Jurkat, Clone E6-1 (cell line): ENCODE results near the gene TRIM9.

ENCODE experiments used
- DNase-seq: peaks from one replicate; pipeline ENCODE4 v3.0.0-alpha.2; 2011; ENCODE audit warnings: low read depth, low spot score
- H3K4me3 ChIP-seq: 2 replicates; pipeline ENCODE4 v1.5.1; 2011; ENCODE audit warnings: mild to moderate bottlenecking, low read length, control low read depth, moderate library complexity

TRIM9 gene

DNA sequence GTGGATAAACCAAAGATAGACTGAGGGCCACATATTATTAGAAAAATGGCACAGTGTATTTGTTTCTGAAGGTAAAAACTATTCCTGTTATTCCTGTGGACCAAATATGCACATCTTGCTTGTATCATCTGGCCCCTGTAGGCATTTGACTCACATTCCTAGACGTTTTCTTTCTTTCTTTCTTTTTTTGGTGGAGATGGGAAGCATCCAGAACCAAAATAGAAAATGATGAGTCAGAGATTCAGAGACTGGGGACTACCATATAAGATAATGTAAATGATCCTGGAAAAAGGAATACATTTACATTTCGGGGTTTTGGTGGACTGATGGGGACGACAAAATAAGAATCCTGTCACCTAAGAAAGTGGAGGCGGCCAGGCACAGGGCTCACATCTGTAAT is 24.2 kb downstream of the TRIM9 start:
- H3K4me3 ChIP-seq: no peak overlapping the region
- DNase-seq: no peak

DNA sequence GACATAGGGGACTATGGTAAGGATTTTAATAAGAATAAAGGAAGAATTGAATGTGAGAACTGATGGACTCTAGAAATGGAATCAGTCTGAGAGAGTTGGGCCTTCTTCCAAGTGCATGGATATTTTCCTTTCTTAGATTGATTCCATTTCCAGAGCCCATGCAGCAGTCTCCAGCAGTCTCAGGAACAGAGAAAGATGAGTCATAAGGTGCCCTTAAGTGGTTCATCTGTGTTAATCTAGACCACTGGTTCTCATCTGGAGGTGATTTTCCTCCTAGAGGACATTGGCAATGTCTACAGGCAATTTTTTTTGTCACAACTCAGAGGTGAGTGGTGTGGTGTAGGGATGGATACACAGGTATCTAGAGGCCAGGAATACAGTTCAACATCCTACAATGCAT is 25.9 kb downstream of the TRIM9 start:
- H3K4me3 ChIP-seq: no peak overlapping the region
- no peak for DNase-seq

DNA sequence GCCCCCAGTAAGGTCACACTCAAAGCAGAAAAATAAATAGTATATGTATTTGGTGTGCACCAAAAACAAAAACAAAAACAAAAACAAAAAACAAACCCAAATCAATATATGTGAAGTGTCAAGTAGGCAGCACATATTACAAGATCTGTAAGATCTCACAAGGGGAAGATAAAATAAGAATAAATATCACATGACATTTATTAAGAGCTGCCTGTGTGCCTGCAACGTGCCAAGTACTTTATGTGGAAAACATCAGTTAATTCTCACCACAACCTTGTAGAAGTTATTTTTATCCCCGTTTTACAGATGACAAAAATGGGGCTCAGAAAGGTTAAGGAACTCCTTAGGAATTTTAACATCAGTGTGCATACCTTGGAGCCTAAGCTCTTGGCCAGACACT is 26.6 kb downstream of the TRIM9 start:
- H3K4me3 ChIP-seq: no peak overlapping the region
- no peak for DNase-seq

DNA sequence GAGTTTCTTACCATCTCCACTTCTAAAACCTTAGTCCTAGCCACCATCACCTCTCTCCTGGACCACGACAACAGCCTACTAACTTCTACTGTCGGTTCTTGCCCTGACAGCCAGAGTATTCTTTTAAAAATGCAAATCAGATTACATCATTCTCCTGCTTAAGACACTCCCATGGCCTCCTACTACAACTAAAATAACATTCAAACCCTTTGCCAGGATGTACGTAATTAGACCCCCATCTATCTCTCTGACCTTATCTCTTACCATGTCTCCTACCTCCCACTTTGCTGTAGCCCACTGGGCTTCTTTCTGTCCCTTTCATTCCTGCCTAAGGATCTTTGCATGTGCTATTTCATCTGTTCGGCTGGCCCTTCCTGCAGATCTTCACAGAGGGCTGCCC is 27.6 kb downstream of the TRIM9 start:
- H3K4me3 ChIP-seq: no peak overlapping the region
- no peak for DNase-seq

DNA sequence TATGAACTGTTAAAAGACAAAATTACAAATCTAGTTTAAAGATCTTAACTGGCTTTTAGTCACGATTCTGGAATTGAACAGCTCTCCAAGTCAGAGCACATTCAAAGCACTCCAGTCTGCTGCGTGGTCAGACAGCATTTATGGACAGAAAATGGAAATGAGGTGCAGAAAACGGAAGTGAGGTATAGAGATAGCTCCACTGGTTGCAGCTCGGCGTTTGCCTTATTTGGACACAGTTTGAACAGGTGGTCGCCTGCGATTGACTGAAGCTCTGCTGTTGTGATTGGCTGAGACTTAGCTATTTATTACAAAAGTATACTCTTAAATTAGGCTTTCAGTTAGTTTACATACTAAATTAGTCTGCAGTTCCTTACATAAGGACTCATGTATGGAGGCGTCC is 28.3 kb downstream of the TRIM9 start:
- no peak for DNase-seq
- H3K4me3 ChIP-seq: no peak overlapping the region

DNA sequence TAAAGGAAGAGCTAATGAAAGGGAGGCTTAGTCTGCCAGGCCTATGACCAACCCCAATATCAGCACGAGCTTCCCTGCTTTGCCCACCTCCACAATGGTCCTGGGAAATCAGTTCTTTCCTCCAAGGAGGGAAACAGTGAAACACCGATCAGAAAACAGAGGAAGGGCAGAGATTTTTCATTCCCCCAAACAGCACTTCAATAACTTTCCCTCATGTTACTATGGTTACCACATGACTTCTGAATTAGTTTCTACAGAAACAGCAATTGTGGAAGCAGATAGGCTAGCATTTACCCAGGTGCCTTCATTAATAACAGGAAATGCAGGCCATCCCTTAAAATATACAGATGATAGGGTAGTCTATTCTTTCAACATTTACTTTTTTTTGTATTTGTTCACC is 35.9 kb downstream of the TRIM9 start:
- DNase-seq: no peak
- H3K4me3 ChIP-seq: no peak overlapping the region

DNA sequence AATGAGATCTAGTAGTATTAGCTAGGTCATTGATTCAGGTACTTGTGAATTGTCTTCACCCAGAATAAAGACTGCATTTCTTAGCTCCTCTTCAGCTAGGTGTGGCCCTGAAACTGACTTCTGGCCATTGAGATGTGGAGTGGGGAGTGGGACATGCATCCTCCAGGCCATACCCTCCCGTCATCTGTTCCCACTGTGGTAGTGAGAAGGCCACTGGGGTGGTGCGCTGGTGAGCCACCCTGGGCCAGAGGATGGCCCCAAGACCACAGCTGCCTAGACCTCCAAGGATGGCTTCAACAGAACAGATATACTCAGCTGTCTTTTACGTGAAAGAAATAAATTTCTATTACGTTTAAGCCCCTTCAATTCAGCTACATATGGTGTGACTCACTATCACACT is 36.5 kb downstream of the TRIM9 start:
- no peak overlapping the region for H3K4me3 ChIP-seq
- no peak for DNase-seq

DNA sequence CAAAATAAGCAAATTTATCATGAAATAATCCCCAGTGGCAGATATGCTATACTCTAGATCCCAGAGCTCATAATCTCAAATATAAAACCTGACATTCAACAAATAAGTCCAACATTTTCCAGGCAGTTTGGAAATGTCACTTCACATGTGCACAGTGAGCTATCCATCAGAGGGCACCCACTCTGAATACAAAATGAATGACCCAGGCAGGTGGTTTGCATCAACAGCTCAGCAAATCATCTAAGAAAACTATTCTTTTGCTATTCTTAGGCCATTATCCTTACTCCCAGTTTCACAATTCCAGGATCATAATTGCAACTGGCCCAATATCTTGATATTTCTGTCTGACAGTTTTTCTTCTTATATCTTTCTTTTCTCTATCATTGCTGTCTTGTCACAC is 38.5 kb downstream of the TRIM9 start:
- DNase-seq: no peak
- H3K4me3 ChIP-seq: no peak overlapping the region

DNA sequence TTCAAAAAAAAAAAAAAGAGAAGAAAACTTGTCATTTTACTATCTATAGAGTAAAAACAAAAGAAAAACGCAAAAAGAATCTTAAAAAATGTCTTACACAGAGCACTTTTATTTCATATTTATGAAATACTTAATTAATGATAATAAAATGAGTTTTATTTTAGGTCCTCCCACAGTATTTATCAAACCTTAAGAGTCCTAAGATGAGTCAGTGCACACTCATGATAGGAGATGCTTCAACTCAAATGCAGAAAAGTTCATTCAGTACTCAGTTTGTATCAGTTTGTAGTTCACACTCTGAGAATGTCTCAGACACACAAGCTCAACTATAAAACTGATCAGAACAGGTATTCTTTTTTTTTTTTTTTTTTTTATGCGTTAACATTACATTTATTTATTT is 41.7 kb downstream of the TRIM9 start:
- DNase-seq: no peak
- H3K4me3 ChIP-seq: no peak overlapping the region

DNA sequence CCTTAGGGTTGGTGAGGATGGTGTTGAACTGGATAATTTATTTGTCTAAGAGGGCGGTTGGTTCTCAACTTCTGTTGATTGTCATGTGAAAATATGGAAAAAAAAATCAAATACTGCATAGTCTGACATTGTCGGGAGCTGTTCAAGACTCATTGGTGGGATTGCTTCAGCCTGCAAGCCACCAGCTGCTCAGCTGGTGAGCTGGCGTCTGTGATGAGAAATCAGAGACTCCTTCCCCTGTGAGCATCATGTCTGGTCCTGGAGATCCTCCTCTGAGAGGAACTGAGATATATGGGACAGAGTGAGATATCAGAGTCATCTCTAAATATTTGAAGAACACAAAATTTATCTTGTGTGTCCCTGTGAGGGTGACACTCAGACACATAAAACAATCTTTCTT is 49.9 kb downstream of the TRIM9 start:
- H3K4me3 ChIP-seq: no peak overlapping the region
- DNase-seq: no peak

DNA sequence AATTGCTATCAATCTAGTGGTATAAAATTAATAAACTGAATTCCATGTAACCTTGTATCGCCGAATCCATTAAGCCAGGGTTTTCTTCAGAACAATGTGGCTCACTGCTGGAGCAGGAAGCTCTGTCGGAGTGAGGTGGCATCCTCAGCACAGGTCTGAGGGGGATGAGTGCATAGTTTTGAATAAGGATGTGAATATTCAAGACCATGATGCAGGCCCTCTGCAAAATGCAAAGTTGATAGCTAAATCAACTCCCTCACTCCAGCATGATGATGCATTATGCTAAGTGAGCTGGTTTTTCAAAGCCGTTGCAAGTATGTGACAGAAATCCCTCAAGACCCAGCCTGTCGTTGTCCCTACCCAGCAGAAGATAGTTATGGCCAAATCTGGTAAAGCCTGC is 53.0 kb downstream of the TRIM9 start:
- no peak for DNase-seq

DNA sequence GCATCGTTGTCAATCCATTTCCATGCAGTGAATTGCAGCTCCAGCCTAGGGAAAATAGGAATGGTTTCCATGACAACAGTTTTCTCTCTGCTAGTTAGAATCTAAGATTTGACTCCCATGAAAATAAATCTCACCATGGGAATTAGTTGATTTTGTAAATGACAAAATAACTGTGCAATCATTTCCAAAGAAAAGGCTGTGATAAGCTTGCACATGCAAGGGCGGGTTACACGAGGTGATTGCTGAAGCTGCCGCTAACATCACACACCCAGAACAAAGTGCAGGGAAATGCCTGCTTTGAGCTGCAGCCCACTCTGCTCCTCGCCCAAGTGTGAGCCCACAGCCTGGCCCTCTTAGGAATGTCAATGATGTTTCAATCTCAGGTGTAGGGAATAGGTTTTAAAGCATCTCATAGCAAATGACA is 53.8 kb downstream of the TRIM9 start:
- H3K4me3 ChIP-seq: no peak overlapping the region
- DNase-seq: no peak

More for the DNA sequence above, 53.0 kb downstream of the TRIM9 start:
- no peak overlapping the region for H3K4me3 ChIP-seq

DNA sequence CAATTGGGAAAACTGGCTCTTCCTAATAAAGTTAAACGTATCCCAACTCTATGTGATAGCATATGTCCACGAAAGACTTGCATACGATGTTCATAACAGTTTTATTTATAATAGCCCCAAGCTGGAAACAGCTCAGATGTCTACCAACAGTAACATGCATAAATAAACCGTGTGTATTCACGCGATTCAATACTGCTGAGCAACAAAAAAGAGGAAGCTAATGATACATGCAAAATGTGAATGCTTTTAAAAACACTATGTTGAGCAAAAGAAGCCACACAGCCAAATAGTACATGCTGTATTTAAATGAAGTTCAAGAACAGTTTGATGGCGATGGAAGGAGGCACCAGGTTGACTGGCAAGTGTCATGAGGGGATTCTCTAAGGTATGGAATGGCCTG is 55.7 kb downstream of the TRIM9 start:
- DNase-seq: no peak
- no peak overlapping the region for H3K4me3 ChIP-seq

DNA sequence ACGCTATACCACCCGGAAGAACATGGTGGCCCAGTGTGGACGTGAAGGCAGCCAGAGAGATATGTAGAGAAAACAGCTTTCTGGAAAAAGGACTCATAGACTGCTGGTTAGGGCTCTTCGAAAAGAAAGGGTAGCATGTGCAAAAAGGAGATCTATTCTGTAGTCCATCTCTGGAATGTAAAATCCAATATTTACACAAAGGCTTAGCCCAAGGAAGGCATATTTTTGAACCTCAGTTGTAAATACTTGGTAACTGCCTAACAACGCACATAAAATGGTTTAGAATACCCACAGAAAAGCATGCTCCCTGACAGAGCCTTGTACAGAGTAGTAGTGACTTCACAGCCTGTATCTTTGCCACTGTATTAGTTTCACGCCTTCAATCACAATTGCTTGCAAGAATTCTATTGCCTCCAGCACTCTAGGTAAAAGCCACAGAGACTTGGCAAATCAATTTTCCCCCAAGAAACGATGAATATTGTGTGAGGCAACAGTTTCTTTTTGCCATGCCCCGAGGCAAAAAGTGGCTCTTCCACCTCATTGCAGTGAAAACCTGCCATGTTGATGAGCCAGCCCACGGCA is 59.2 kb downstream of the TRIM9 start:
- no peak overlapping the region for H3K4me3 ChIP-seq
- DNase-seq: no peak

DNA sequence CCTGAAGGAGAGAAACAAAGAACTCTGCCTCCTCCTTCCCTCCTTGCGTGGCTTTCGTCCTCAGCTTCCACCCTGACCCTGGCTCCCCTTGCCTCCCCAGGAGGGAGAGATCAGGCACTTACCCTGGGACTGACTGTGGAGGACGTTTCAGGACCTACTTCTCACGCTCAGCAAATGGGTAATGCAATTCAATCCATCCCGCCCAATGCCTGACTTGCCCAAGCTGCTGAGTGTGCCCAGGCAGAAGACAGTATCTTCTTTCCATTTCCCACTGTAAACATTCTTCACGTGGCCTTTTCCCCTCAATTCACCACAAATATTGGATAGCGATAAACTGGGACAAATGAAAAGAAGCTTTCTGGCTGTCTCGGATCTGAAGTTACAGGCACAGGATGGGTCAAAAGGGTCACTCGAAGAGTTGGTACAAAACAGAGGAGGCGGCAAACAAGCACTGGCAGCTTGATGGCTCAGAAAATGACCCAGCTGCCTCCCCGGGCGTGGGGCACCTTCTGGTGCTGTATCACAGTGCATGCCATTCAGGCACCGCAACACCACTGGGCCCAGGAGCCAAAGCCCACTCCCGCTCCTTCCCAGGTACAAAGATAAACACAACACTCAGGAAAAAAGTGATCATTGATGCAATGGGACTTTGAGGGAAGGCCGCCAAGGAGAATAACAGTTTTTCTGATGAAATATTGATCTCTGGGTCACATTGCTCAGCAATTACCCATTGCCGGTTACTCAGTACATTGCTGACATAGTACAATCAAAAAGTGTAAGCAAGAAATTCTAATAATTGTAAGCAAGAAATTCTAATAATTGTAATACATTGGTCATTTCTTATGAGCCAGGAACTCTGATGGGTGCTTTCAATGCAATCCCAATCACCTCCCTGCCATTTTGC is 65.8 kb downstream of the TRIM9 start:
- no peak overlapping the region for H3K4me3 ChIP-seq
- DNase-seq: no peak

DNA sequence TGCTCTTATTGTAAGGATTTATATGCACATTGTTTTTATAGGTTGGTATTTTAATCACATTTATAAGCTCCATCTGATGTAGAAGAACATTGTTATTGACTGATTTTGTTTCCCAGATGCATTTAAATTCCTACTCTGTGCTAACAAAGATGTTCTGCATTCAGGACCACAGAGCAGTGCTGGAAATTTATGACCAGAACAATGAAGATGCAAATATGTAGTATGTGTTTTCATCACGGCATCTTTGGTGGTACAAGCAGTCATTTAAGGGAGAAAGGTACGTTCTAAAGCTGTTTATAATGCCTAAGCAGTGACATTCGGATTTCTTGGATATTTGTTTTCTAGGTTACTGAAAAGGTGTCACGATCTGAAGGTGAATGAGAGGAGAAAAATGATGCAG is 66.5 kb downstream of the TRIM9 start:
- DNase-seq: no peak
- no peak overlapping the region for H3K4me3 ChIP-seq

DNA sequence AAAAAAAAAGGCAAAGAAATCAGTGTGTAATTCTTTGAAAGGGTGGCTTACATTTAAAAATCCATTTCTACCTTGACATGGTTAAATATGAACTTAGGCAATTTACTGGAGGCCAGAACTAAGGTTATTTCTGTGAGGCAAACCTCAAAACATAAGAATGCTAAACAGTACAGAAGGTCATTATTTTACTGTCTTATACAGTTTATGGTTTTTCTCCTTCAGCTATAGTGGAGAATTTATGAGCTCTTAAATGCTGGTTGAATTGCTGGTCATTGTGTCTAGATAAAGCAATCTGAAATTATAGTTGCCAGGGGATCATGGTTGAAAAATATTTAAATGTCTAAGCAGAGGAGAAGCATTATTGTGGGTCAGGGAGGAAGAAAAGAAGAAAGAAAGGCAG is 70.5 kb downstream of the TRIM9 start:
- no peak overlapping the region for H3K4me3 ChIP-seq
- no peak for DNase-seq

DNA sequence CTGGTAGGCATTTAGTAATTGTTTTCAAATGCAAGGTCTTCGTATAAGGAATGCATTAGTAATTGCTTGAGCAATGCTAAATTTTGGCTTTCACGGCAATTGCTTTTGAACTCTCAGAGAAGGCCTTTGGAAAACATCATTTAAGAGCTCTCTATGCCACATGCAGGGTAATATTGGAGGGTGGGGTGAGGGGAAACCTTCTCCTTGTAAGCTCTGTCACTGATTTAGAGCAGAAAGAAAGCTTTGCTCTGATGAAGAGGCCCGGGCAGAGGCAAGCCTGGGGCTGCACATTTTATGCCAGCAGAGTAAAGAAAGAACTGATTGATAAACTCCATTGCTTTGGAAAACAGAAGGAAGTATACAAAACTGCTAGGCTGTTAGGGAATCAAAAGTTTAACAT is 70.9 kb downstream of the TRIM9 start:
- DNase-seq: no peak
- H3K4me3 ChIP-seq: no peak overlapping the region

DNA sequence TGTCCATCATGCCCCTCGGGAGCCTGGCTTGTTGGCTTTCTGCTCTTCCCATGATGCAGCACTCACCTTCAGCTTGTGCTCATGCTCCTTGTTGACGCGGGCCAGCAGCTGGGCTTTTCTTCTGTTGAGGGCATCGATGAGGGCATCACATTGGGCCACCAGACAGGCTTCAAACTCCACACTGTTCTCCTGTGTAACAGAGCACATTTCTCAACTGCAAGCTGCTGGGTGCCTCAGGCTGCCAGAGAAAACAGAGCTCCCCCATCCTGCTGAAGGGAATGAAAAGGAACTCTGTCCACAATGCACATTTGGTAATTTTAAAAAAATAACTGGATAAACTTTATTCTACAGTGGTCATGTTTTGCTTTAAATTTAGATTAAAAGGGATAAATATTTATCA is 72.1 kb downstream of the TRIM9 start:
- H3K4me3 ChIP-seq: no peak overlapping the region
- no peak for DNase-seq

DNA sequence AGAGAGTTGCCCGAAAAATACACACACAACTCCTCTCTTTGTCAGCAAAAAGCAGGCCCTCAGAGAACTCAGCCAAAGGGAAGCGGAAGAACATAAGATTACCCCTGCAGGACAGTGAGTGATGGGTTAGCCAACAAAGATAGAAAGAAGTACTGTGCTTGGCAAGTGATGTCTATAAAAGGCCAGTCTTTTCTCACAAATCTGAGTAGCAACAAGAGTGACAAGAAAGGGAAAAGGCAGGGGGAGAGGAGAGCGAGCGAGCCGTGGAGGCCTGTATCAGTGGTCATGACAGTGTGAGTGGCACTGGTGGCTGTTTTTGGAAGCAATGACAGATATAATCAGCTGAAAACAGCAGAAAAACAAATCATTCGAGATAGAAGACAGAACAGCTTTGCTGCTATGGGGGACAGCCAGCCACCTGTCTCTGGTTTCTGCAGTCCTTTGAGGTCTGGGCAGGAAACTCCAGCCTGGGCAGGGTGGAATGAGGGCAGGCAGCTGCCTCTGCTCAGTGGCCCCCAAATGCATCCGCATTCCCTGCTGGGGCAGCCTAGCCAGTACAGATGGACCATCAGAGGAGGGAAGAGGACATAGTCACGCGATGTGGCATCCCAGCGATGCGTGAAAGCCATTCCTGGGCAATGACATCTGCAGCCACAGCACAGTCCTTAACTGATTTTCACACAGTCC is 74.7 kb downstream of the TRIM9 start:
- no peak overlapping the region for H3K4me3 ChIP-seq

More for the DNA sequence above, 74.7 kb downstream of the TRIM9 start:
- DNase-seq: no peak
